Retinal pigment epithelial cell (primary cell): ENCODE data around the gene SPAAR.
"Not testable (repeated sequence)": the region's sequence is repeated elsewhere in the genome, so short reads cannot be mapped to it uniquely, and the experiment has no call there.

ENCODE experiments used
- DNase-seq: peaks from one replicate; pipeline ENCODE4 v3.0.0-alpha.2; 2010; ENCODE audit warnings: low read depth
- H3K4me3 ChIP-seq: 2 replicates; pipeline ENCODE4 v1.5.1; 2011; ENCODE audit warnings: mild to moderate bottlenecking, low read length, control low read depth, moderate library complexity
- TF ChIP-seq, protein P1 (sequence below): conservative IDR thresholded peaks from 2 replicates; pipeline ENCODE4 v1.5.1; 2011; ENCODE audit warnings: low read depth, low read length, control low read depth, inconsistent platforms

The SPAAR gene

DNA sequence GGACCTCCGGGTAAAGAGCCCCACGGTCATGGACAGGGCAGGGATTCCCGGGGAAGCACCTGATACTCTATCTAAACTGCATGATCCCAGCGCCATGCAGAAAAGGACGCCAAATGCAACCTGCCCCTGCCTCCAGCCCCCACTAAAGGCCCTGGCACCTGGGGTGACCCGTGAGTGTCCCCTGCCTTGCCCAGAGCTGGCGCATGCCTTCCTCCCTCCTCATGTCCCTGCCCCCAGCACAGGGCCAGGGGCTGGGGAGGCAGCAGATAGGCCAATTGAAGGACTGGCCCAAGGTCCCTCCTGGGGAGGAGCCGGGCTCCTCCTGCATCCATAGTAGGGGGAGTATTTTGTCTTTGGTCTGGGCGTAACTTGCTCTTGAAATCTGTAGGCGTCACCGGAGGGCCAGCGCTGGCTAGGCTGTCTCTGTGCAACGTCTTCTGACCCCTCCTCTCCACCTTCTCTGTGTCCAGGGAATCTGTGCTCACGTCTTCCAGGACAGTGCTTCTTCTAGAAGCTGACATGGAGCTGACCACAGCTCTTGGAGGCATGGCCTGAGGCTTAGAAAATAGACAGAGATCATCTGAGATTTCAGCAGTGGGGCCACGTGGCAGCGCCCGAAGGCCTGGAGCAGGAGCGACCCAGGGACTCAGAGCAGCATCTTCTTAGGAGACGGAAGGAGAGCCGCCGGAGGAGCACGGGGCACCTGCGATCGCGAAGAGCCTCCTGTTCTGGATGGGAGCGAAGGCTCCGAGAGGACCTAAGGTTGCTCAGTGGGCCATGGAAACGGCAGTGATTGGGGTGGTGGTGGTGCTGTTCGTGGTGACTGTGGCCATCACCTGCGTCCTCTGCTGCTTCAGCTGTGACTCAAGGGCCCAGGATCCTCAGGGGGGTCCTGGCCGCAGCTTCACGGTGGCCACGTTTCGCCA, 660 bp downstream of the SPAAR start:
- TF ChIP-seq, protein P1, sequence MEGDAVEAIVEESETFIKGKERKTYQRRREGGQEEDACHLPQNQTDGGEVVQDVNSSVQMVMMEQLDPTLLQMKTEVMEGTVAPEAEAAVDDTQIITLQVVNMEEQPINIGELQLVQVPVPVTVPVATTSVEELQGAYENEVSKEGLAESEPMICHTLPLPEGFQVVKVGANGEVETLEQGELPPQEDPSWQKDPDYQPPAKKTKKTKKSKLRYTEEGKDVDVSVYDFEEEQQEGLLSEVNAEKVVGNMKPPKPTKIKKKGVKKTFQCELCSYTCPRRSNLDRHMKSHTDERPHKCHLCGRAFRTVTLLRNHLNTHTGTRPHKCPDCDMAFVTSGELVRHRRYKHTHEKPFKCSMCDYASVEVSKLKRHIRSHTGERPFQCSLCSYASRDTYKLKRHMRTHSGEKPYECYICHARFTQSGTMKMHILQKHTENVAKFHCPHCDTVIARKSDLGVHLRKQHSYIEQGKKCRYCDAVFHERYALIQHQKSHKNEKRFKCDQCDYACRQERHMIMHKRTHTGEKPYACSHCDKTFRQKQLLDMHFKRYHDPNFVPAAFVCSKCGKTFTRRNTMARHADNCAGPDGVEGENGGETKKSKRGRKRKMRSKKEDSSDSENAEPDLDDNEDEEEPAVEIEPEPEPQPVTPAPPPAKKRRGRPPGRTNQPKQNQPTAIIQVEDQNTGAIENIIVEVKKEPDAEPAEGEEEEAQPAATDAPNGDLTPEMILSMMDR: no peak
- DNase-seq: no peak
- H3K4me3 ChIP-seq: no peak overlapping the region

DNA sequence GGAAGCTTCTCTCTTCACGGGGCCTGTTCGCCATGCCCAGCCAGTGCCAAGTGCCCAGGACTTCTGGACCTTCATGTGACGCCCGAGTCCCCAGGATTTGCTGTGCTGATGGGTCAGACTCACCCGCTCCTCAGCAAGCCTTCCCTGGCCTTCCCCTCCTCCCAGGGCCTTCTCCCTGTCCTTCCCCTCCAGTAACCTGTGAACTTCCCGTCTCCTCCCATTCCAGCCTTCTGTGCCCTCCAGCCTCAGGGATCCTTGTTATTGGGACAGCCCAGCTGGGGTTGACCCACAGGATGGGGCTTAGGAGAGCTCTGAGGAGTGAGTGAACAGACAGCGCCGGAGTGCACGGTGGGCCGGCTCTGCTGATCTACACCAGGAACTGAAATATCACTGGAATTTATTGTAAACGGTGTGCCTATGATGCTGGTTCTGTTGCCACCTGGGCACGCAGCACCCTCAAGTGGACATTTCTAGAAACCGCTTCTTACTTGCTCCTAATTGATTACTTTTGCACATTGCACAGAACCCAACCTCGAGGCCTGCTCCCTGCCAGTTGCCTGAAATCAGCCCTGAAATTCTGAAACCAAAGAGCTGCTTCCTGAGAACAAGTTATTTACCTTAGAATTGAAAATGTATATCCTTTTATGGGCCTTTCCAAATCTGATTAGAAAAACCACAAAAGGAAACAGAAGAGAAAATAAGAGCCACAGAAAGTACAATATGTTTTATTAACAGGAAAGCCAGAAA, 1.5 kb downstream of the SPAAR start:
- TF ChIP-seq, protein P1: peak; percentile 73
- DNase-seq: no peak
- no peak overlapping the region for H3K4me3 ChIP-seq

DNA sequence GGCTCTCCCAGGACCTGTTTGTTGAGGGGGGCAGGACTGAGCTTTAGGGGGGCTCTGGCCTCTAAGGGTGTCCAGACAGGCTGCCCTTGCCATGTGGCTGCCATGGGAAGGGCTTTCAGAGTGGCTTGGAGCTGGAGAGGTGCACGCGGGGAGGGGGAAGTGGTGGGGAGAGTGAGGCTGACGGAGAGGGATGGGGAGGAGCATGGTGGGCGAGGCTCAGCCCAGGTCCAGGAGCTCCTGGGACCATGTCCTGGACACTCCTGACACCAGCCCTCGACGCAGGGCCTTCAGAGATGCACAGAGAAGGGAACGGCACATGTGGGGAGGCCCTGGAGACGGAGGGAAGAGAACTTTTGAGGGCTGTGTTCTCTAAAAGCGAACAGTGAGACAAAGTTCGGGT, 2.4 kb downstream of the SPAAR start:
- no peak for DNase-seq
- TF ChIP-seq, protein P1: no peak
- no peak overlapping the region for H3K4me3 ChIP-seq

DNA sequence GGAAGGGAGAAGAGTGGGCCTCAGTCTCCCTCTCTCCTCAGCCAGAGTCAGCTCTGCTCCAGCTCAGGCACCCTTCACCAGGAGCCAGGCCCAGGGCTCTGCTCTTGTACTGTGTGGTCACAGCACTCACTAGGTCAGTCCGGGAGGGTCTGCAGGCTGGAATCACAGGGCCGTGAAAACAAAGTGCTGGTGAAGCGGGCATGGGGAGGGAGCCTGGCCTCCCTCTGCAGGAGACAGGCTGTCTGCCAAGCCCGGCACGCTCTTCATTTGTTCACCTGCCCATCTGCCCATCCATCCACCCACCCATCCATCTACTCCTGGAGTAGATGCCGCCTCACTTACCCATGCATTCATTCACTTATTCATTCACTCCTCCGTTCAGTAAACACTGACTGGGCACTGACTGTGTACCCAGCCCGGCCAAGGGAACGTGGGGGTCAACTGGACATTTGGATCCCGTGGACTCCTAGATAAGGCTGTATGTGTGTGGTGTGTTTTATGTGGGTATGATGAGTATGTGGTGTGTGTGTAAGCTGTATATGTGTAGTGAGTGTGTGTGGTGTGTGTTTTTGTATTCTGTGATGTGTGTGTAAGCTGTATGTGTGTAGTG, 3.6 kb downstream of the SPAAR start:
- TF ChIP-seq, protein P1: no peak
- H3K4me3 ChIP-seq: no peak overlapping the region
- no peak for DNase-seq

DNA sequence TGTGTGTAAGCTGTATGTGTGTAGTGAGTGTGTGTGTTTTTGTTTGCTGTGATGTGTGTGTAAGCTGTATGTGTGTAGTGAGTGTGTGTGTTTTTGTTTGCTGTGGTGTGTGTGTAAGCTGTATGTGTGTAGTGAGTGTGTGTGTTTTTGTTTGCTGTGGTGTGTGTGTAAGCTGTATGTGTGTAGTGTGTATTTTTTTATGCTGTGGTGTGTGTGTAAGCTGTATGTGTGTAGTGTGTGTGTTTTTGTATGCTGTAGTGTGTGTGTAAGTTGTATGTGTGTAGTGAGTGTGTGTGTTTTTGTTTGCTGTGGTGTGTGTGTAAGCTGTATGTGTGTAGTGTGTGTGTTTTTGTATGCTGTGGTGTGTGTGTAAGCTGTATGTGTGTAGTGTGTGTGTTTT, 4.1 kb downstream of the SPAAR start:
- H3K4me3 ChIP-seq, DNase-seq: not testable (repeated sequence)

DNA sequence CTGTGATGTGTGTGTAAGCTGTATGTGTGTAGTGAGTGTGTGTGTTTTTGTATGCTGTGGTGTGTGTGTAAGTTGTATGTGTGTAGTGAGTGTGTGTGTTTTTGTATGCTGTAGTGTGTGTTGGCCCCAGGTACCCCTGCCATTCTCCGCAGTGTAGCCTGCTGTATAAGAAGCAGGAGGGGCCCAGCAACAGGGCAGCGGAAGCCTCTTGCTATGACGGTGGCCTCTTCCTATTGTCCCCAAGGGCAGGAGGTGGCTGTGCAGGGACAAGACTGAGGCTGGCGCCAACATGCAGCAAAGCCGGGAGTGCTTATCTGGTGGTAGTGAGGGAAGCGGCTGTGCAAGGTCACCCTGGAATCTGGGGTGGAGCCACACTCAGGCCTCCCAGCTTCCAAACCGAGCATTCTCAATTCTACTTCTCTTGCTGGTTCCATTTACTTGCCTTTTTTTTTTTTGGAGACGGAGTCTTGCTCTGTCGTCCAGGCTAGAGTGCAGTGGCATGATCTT, 5.1 kb downstream of the SPAAR start:
- H3K4me3 ChIP-seq: no peak overlapping the region
- TF ChIP-seq, protein P1: no peak
- DNase-seq: no peak

DNA sequence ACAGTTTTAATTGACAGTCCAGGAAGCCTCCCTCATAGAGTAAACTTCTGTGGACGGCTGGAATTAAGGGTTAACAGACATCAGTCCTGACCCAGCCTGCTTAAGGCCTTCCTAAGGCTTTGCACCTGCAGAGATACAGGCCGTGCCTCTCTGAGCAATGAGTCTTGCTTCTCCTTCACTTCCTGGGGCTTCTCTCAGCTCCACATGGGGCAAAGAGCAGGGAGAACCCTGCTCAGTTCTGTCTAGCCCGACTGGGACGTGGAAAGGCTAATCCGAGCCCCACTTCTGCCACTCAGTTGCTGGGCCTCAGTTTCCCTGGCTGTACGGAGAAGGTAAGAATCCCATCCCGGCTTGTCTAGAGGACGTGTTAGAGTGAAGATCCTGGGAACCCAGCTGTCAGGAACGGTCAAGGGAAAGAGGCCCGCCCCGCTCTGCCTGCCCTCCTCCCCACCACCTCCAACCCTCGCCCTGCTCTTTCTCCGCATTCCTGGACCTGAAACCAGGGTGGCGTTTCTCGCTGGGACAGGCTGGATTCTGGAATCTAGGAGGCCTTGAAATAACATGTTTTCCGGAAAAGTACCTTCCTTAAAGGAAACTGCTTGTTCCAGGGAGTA, 6.5 kb downstream of the SPAAR start:
- DNase-seq: no peak
- TF ChIP-seq, protein P1: no peak
- no peak overlapping the region for H3K4me3 ChIP-seq
